ENCODE measurements around the gene MYOF. TPM values are rescaled to one million over a fixed set of nuclear protein-coding genes. Genes with fewer than 3 reads are reported as not detected.
A peak's percentile ranks its signal among the peaks of the same experiment; 100 is the strongest.
"Not testable (repeated sequence)": the region's sequence is repeated elsewhere in the genome, so short reads cannot be mapped to it uniquely, and the experiment has no call there.

The MYOF gene
- total RNA-seq, 1 donor from 2014 or later: 132 TPM

DNA sequence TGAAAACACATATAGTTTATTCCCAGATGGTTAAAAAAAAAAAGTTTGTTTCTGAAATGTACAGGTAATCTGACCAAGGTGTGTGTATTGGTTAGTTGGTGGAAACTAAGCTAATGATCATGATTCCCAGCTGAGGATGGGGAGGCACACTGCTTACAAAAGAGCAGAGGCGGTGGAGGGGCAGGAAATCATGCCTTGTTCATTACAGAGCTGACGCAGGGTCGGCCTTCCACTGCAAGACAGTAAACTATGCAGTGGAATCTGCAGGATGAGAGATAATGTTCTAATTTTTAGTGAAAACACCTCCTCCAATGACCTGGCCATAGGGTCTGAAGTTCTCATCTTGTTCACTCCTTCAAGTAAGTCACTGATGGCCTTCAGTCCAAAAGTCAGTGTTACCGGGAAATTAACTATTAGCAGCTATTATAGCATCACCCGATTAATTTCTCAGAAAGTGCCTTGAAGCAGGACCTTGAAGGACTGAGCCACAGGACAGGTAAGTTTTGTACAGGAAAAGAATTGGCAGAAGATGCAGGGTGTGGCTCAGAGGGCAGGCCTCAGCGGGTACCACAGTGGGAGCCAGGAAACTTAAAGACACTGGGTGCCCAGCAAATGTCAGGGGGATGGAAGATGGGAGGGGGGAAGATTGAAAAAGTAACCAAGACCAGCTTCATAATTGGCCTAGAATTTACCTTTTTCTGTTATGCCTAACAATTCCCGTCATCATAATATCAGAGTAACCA, 36.0 kb downstream of the MYOF start:
- Histone ChIP-seq H3K27ac (peak overlapping the region; percentile 92), H3K4me1 (peaks cover 53% of the 10 kb centered on the region), H3K9me3 (no peaks in the 10 kb centered on the region), H3K36me3 (peaks cover 10% of the 10 kb centered on the region), H3K4me3 (no peak overlapping the region), H3K27me3 (no peaks in the 10 kb centered on the region)
- intact Hi-C loops (cut with DNase I): no loop called here
- TF ChIP-seq, protein P1, sequence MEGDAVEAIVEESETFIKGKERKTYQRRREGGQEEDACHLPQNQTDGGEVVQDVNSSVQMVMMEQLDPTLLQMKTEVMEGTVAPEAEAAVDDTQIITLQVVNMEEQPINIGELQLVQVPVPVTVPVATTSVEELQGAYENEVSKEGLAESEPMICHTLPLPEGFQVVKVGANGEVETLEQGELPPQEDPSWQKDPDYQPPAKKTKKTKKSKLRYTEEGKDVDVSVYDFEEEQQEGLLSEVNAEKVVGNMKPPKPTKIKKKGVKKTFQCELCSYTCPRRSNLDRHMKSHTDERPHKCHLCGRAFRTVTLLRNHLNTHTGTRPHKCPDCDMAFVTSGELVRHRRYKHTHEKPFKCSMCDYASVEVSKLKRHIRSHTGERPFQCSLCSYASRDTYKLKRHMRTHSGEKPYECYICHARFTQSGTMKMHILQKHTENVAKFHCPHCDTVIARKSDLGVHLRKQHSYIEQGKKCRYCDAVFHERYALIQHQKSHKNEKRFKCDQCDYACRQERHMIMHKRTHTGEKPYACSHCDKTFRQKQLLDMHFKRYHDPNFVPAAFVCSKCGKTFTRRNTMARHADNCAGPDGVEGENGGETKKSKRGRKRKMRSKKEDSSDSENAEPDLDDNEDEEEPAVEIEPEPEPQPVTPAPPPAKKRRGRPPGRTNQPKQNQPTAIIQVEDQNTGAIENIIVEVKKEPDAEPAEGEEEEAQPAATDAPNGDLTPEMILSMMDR (IDR thresholded peaks at IDR 0.05): no peak
- DNase-seq (no peak), ATAC-seq (no peak)

DNA sequence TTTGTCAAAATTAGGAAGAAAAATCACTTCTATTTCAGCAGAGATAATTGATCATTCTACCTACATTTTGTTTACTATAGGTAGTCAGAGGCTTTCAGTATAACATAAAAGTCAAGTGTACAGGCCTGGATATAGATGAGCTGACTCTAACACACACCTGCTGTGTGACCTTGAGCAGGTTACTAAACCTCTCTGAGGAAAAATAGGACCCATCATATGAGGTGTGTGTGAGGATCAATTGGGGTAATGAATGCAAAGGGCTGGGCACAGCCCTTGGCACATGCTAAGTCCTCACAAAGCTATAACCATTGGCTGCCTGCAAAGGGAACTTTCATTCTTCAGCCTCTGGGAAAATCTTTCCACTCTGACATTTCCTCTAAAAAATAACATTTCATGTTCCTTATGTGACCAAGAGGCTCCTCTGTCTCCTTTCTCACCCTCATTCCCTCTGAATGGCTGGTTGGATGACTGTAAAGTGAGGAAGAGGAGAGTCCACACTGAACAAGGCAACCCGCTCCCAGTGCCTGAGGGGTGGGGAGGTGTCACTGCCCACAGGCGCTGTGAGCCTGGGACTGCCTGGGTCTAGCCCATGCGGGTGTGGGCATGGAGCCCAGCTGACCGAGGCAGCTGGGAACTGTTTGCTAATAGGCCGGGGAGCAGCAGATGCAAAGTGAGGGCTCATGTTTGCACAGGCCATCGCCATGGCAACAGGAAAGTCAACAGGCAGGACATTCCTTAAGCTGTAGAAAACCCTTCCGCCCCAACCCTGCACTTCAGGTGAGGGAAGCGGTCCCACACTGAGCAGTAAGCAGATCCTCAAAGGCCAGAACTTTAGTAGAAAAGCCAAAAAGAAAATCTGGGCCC, 36.8 kb downstream of the MYOF start:
- peak overlapping the region; percentile 92 for H3K27ac ChIP-seq
- no peak overlapping the region for H3K4me3 ChIP-seq
- ATAC-seq (peak; percentile 97), DNase-seq (peak; percentile 95)
- H3K9me3 ChIP-seq: no peaks in the 10 kb centered on the region
- TF ChIP-seq, protein P1 (IDR thresholded peaks at IDR 0.05): no peak
- H3K4me1 ChIP-seq: peaks cover 57% of the 10 kb centered on the region
- H3K27me3 ChIP-seq: no peaks in the 10 kb centered on the region
- H3K36me3 ChIP-seq: peaks cover 1% of the 10 kb centered on the region
- intact Hi-C loops (cut with DNase I): no loop called here

DNA sequence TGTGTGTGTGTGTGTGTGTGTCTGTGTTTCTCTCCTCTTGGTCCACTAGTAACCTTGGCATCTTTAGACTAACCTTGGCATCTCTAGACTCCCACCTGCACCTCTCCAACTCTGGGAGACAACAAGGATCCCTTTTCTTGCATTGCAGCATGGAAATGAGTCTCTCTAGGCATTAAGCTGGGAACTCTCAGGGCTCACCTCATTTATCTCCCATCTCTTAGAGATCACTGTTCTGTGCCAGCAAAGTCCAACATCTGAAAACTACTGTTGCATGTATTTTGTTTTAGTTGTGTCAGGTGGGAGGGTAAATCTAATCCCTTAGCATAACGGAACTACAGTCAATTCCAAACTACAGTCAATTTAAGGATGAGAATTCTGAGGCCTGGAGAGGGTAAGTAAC, 38.7 kb downstream of the MYOF start:
- H3K27ac ChIP-seq: peak overlapping the region; percentile 92
- peaks cover 68% of the 10 kb centered on the region for H3K4me1 ChIP-seq
- TF ChIP-seq, protein P1 (IDR thresholded peaks at IDR 0.05): no peak
- ATAC-seq: no peak
- no peaks in the 10 kb centered on the region for H3K27me3 ChIP-seq
- DNase-seq: no peak
- H3K4me3 ChIP-seq: no peak overlapping the region
- intact Hi-C loops (cut with DNase I): no loop called here
- no peaks in the 10 kb centered on the region for H3K9me3 ChIP-seq
- no peaks in the 10 kb centered on the region for H3K36me3 ChIP-seq

DNA sequence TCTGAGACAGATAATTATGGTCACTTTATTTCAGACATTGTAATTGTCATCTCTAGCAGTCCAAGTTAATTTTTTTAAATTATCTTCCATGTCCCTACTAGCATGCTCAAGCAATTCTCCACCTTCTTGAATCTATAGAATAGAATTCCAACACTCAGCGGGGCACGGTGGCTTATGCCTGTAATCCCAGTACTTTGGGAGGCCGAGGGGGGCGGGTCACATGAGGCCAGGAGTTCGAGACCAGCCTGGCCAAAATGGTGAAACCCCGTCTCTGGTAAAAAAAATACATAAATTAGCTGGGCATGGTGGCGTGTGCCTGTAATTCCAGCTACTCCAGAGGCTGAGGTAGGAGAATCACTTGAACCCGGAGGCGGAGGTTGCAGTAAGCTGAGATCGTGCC, 39.4 kb downstream of the MYOF start:
- H3K27me3 ChIP-seq; H3K36me3 ChIP-seq; H3K4me3 ChIP-seq; H3K9me3 ChIP-seq; intact Hi-C loops (cut with DNase I); DNase-seq; ATAC-seq: not testable (repeated sequence)
- Histone ChIP-seq H3K4me1 (peaks cover 75% of the 10 kb centered on the region), H3K27ac (peak overlapping the region; percentile 95)

DNA sequence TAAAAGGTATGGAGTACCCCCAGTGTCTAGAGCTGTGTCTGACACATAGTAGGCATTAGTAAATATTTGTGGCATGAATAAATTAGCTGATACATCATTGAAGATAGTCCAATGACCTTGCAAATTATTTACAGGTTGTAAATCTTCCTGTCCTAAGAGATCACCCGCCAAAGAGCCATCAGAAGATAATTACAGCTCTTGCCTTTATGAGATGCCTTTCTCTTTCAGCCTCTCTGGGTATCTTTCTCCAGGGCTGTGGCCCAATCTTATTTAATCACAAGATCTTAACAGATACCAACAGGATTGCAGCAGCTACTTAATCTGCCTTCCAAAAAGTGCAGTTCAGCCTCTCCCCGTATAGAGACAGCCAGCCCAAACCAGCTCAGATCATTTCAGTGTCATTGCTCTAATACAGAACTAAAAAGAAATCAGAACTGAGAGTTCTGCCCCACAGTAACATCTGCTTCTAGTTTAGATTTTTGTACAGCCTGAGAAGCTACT, 41.5 kb downstream of the MYOF start:
- intact Hi-C loops (cut with DNase I): no loop called here
- no peaks in the 10 kb centered on the region for H3K9me3 ChIP-seq
- no peaks in the 10 kb centered on the region for H3K36me3 ChIP-seq
- ATAC-seq (no peak), DNase-seq (no peak)
- H3K27ac ChIP-seq: peak overlapping the region; percentile 95
- TF ChIP-seq, protein P1 (IDR thresholded peaks at IDR 0.05): no peak
- no peak overlapping the region for H3K4me3 ChIP-seq
- H3K4me1 ChIP-seq: peaks cover 88% of the 10 kb centered on the region
- no peaks in the 10 kb centered on the region for H3K27me3 ChIP-seq

All from upper lobe of right lung (tissue), 1 donor.